ENCODE results near the gene EIF4B.
A peak's percentile ranks its signal among the peaks of the same experiment; 100 is the strongest.

GRCh38 chr12:53046655-53047220, 40.5 kb downstream of the EIF4B start:
- TF ChIP-seq POLR2A (IDR thresholded peaks at IDR 0.05) (peak in 2 of 4 donors; percentile 91 to 97), CTCF (IDR thresholded peaks at IDR 0.05) (no peak)
